Measurements from ENCODE around the gene JPT2. TPM values are rescaled to one million over a fixed set of nuclear protein-coding genes. Genes with fewer than 3 reads are reported as not detected.

JPT2 gene
- total and polyA plus RNA-seq, 8 donors: 13.5 to 49.3 (median 27.5) TPM

DNA sequence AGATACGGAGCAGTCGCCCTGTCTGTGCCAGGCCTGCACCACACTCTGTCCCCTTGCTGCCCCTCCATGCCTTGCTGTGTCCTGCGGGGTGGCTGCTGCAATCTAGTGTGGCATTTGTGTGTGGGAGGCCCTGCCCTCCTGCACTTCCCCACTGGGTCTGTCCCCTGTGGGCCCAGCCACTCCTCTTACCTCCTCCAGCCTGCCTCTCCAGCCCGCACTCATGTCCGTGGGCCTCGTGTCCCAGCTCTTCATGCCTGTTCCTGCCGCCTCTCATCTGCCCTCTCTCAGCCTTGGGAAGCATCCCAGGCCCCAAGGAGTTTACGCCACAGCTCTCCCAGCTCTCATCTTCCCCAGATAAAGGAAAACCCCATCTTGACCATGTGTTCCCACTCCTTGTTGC, 39.3 kb upstream of the JPT2 start:
- TF ChIP-seq, protein P1, sequence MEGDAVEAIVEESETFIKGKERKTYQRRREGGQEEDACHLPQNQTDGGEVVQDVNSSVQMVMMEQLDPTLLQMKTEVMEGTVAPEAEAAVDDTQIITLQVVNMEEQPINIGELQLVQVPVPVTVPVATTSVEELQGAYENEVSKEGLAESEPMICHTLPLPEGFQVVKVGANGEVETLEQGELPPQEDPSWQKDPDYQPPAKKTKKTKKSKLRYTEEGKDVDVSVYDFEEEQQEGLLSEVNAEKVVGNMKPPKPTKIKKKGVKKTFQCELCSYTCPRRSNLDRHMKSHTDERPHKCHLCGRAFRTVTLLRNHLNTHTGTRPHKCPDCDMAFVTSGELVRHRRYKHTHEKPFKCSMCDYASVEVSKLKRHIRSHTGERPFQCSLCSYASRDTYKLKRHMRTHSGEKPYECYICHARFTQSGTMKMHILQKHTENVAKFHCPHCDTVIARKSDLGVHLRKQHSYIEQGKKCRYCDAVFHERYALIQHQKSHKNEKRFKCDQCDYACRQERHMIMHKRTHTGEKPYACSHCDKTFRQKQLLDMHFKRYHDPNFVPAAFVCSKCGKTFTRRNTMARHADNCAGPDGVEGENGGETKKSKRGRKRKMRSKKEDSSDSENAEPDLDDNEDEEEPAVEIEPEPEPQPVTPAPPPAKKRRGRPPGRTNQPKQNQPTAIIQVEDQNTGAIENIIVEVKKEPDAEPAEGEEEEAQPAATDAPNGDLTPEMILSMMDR (IDR thresholded peaks at IDR 0.05): no peak
- no peaks in the 10 kb centered on the region for H3K9me3 ChIP-seq
- peaks cover 4 to 50% (median 12%) of the 10 kb centered on the region in 3 donors for H3K36me3 ChIP-seq
- H3K27me3 ChIP-seq: no peaks in the 10 kb centered on the region
- intact Hi-C loops (cut with DNase I): no loop called here
- no peak overlapping the region for H3K27ac ChIP-seq
- H3K4me3 ChIP-seq: no peak overlapping the region
- ATAC-seq (no peak), DNase-seq (peak in 1 of 6 donors; percentile 19), FAIRE-seq (no peak)
- WGBS, 2 donors: 87 to 90% methylated on average over 8 of the region's 8 CpGs
- H3K4me1 ChIP-seq: no peaks in the 10 kb centered on the region

DNA sequence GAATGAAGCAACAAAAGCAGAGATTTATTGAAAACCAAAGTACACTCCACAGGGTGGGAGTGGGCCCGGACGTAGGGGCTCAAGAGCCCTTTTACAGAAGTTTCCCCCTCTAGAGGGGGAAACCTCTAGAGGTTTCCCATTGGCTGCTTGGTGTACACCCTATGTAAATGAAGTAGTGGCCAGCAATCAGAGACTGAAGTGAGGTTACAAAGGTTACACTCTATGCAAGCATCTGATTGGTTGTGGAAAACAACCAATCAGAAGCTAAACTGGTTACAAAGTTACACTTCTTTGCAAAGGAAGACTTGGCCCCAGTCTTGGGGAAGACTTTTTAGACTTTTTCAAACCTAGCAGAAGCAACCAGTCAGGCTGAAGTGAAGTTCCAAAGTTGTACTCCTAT, 38.8 kb upstream of the JPT2 start:
- H3K27me3 ChIP-seq: no peaks in the 10 kb centered on the region
- no peaks in the 10 kb centered on the region for H3K9me3 ChIP-seq
- ATAC-seq: no peak
- no peak for FAIRE-seq
- TF ChIP-seq, protein P1 (IDR thresholded peaks at IDR 0.05): no peak
- H3K4me3 ChIP-seq: no peak overlapping the region
- no peak overlapping the region for H3K27ac ChIP-seq
- H3K4me1 ChIP-seq: no peaks in the 10 kb centered on the region
- H3K36me3 ChIP-seq: peaks cover 4 to 54% (median 12%) of the 10 kb centered on the region in 3 donors
- 88 to 92% methylated on average over 2 of the region's 2 CpGs for WGBS, 2 donors
- intact Hi-C loops (cut with DNase I): no loop called here
- DNase-seq: no peak

DNA sequence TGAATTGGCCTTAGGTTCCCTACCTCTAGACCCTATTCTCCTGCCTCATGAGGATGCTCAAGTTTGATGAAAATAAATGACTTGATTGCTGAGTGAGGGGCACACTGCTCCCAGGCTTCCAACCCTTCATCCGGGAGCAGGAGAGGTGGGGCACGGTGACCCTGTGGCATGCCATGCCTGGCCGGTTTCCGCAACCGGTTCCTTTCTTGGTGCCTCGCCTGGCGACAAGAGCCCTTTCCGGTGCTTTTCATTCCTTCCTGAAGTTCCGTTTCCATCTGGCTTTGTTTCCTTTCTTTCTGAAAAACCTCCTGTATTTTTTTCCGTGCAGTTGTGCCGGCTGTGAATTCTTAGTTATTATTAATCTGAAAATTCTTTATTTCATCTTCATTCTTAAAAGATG, 38.2 kb upstream of the JPT2 start:
- no peak for ATAC-seq
- FAIRE-seq: no peak
- Histone ChIP-seq H3K9me3 (no peaks in the 10 kb centered on the region), H3K27ac (no peak overlapping the region), H3K27me3 (no peaks in the 10 kb centered on the region), H3K36me3 (peaks cover 4 to 56% (median 12%) of the 10 kb centered on the region in 3 donors), H3K4me3 (no peak overlapping the region), H3K4me1 (no peaks in the 10 kb centered on the region)
- DNase-seq: peak in 1 of 6 donors; percentile 22
- intact Hi-C loops (cut with DNase I): no loop called here
- 93 to 94% methylated on average over 11 of the region's 11 CpGs for WGBS, 2 donors
- TF ChIP-seq, protein P1 (IDR thresholded peaks at IDR 0.05): no peak

DNA sequence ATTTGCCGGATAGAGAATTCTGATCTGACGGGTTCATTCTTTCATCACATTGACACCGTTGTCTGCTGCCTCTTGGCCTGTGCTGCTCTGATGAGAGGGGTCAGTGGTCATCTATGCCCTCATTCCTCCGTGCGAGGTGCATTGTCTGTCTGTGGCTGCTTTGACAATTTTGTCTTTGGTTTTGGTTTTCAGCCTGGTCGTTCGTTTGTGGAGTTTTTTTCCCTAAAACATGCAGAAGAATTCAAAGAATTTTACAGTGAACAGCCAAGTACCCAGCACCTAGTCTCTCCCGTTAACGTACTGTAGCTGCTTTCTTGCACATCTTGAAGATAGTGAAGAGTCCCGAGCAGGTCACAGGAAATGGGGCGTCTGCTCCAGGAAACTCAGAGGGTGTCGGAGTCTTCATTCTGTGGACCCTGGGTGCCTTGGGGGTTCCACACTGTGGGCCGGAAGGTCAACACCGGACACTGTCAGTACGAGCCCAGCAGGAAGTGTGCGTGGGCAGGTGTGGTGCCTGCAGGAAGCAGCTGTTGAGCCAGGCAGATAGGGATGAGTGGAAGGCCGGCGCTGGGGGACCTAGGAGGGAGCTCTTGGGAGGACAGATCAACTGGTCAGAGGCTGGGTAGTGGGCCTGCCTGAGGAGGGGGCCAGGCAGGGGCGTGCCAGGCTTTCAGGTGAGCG, 37.7 kb upstream of the JPT2 start:
- DNase-seq: peak in 1 of 6 donors; percentile 24
- Histone ChIP-seq H3K27me3 (no peaks in the 10 kb centered on the region), H3K4me3 (no peak overlapping the region), H3K9me3 (no peaks in the 10 kb centered on the region), H3K27ac (no peak overlapping the region), H3K36me3 (peaks cover 0 to 56% (median 12%) of the 10 kb centered on the region in 3 donors), H3K4me1 (no peaks in the 10 kb centered on the region)
- ATAC-seq: no peak
- intact Hi-C loops (cut with DNase I): no loop called here
- 84 to 88% methylated on average over 20 of the region's 20 CpGs for WGBS, 2 donors
- no peak for FAIRE-seq
- TF ChIP-seq, protein P1 (IDR thresholded peaks at IDR 0.05): no peak

DNA sequence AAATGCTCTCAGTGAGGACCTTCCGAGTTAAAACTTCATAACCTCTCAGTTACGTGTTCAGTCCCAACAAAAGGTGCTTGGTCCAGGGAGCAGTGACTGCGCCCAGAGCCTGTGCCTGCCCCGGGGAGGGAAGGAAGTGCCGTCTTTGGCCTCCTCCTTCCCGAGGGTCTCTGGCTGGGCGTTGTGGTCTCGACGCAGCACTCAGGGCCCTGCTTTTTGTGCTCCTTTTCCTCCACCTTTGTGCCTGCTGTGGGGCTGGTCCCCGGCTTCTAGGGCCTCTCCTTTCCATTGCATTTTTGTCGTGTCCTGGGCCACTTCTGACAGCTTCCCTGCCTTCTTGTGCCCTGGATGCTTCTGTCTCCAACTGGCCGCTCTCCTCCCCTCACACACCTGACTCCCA, 36.8 kb upstream of the JPT2 start:
- Histone ChIP-seq H3K9me3 (no peaks in the 10 kb centered on the region), H3K4me1 (no peaks in the 10 kb centered on the region), H3K27me3 (no peaks in the 10 kb centered on the region), H3K4me3 (no peak overlapping the region), H3K36me3 (peaks cover 0 to 56% (median 12%) of the 10 kb centered on the region in 3 donors), H3K27ac (no peak overlapping the region)
- 88 to 95% methylated on average over 12 of the region's 12 CpGs for WGBS, 2 donors
- ATAC-seq: no peak
- intact Hi-C loops (cut with DNase I): no loop called here
- TF ChIP-seq, protein P1 (IDR thresholded peaks at IDR 0.05): no peak
- FAIRE-seq: no peak
- DNase-seq: no peak
